GM03348 (cell line): ENCODE results near the gene S100A2.
"Not testable (repeated sequence)": the region's sequence is repeated elsewhere in the genome, so short reads cannot be mapped to it uniquely, and the experiment has no call there.

Experiments used
- DNase-seq: peaks from one replicate; pipeline ENCODE4 v3.0.0; 2012; ENCODE audit warnings: low spot score

The S100A2 gene

GRCh38 chr1:153563483-153563901 lies 2.2 kb downstream of the S100A2 start:
- DNase-seq = no peak

GRCh38 chr1:153562021-153562420 lies 3.6 kb downstream of the S100A2 start:
- DNase-seq = not testable (repeated sequence)

GRCh38 chr1:153561466-153561985 lies 4.1 kb downstream of the S100A2 start:
- DNase-seq = no peak

GRCh38 chr1:153560771-153561465 lies 4.7 kb downstream of the S100A2 start:
- DNase-seq = no peak

GRCh38 chr1:153560241-153560640 lies 5.4 kb downstream of the S100A2 start:
- no peak for DNase-seq

GRCh38 chr1:153557877-153558276 lies 7.8 kb downstream of the S100A2 start:
- DNase-seq = no peak

- no peak for DNase-seq
Observed at GRCh38 chr1:153556348-153556747, 9.3 kb downstream of the S100A2 start.

- DNase-seq = peak; percentile 48
Observed at GRCh38 chr1:153553830-153554541, 11.7 kb downstream of the S100A2 start.

GRCh38 chr1:153553096-153553495 lies 12.5 kb downstream of the S100A2 start:
- no peak for DNase-seq

GRCh38 chr1:153552335-153552734 lies 13.3 kb downstream of the S100A2 start:
- DNase-seq = no peak

GRCh38 chr1:153550827-153551500 lies 14.7 kb downstream of the S100A2 start:
- DNase-seq = no peak

- DNase-seq = no peak
Observed at GRCh38 chr1:153550398-153550758, 15.3 kb downstream of the S100A2 start.

- no peak for DNase-seq
Observed at GRCh38 chr1:153549741-153550397, 15.8 kb downstream of the S100A2 start.

GRCh38 chr1:153548722-153549688 lies 16.6 kb downstream of the S100A2 start, which contains the start of gene S100A3:
Gene S100A3, minus strand, starts transcription at chr1:153549258. Its CDS starts 773 bp downstream, at chr1:153548485.
- DNase-seq = peak; percentile 91

GRCh38 chr1:153547560-153548551 lies 17.8 kb downstream of the S100A2 start:
- no peak for DNase-seq

GRCh38 chr1:153546796-153547559 lies 18.7 kb downstream of the S100A2 start:
- peak; percentile 64 for DNase-seq

GRCh38 chr1:153546371-153546770 lies 19.3 kb downstream of the S100A2 start:
- no peak for DNase-seq

GRCh38 chr1:153545067-153546055 lies 20.3 kb downstream of the S100A2 start, which contains the start of gene S100A4:
Gene S100A4, minus strand, starts transcription at chr1:153545806. Its CDS starts 1,012 bp downstream, at chr1:153544794.
- peak; percentile 92 for DNase-seq
